H9 (cell line): ENCODE data around the gene RHNO1. TPM values are rescaled to one million over a fixed set of nuclear protein-coding genes. Genes with fewer than 3 reads are reported as not detected.
A peak's percentile ranks its signal among the peaks of the same experiment; 100 is the strongest.

ENCODE experiments used
- DNase-seq: peaks from one replicate; pipeline ENCODE4 v3.0.0-alpha.2; 2017
- H2AFZ ChIP-seq: one replicate; pipeline ENCODE4 v1.6.1; 2013; ENCODE audit warnings: mild to moderate bottlenecking, low read length, control low read depth, moderate library complexity
- H2AK5ac ChIP-seq: 2 replicates; pipeline ENCODE4 v1.6.1; 2013; ENCODE audit warnings: low read length, control low read depth, mixed read lengths; ENCODE audit not compliant: insufficient read length
- H2BK120ac ChIP-seq: one replicate; pipeline ENCODE4 v1.6.1; 2013; ENCODE audit warnings: low read depth, mild to moderate bottlenecking, low read length, control low read depth, inconsistent platforms; ENCODE audit not compliant: poor library complexity, severe bottlenecking
- H2BK12ac ChIP-seq: 2 replicates; pipeline ENCODE4 v1.6.1; 2013; ENCODE audit warnings: low read length, control low read depth, mixed read lengths, low read depth; ENCODE audit not compliant: insufficient read length
- H2BK15ac ChIP-seq: 2 replicates; pipeline ENCODE4 v1.6.1; 2013; ENCODE audit warnings: low read depth, low read length, control low read depth
- H2BK20ac ChIP-seq: one replicate; pipeline ENCODE4 v1.6.1; 2013; ENCODE audit warnings: low read depth, mild to moderate bottlenecking, low read length, control low read depth, inconsistent platforms; ENCODE audit not compliant: poor library complexity, severe bottlenecking
- H2BK5ac ChIP-seq: 2 replicates; pipeline ENCODE4 v1.6.1; 2013; ENCODE audit warnings: low read length, control low read depth, mixed read lengths; ENCODE audit not compliant: insufficient read length
- H3K14ac ChIP-seq: 2 replicates; pipeline ENCODE4 v1.6.1; 2013; ENCODE audit warnings: low read length, control low read depth; ENCODE audit not compliant: insufficient read depth
- H3K18ac ChIP-seq: 2 replicates; pipeline ENCODE4 v1.6.1; 2013; ENCODE audit warnings: low read depth, mild to moderate bottlenecking, mixed read lengths, low read length, control low read depth; ENCODE audit not compliant: insufficient read length
- H3K23ac ChIP-seq: 2 replicates; pipeline ENCODE4 v1.6.1; 2013; ENCODE audit warnings: low read length, control low read depth, mixed read lengths, low read depth; ENCODE audit not compliant: insufficient read length
- H3K23me2 ChIP-seq: 2 replicates; pipeline ENCODE4 v1.6.1; 2013; ENCODE audit warnings: low read depth, mild to moderate bottlenecking, mixed read lengths, low read length, control low read depth; ENCODE audit not compliant: insufficient read length, poor library complexity, severe bottlenecking
- H3K27ac ChIP-seq: 2 replicates; pipeline ENCODE4 v1.5.1; 2013; ENCODE audit warnings: low read length, control low read depth, mixed read lengths, low read depth; ENCODE audit not compliant: insufficient read length
- H3K27me3 ChIP-seq: 2 replicates; pipeline ENCODE4 v1.6.1; 2013; ENCODE audit warnings: low read length, control low read depth, inconsistent platforms; ENCODE audit not compliant: insufficient read depth
- H3K4ac ChIP-seq: 2 replicates; pipeline ENCODE4 v1.6.1; 2013; ENCODE audit warnings: low read depth, mild to moderate bottlenecking, control low read depth, inconsistent platforms, low read length, moderate library complexity
- H3K4me1 ChIP-seq: 2 replicates; pipeline ENCODE4 v1.6.1; 2013; ENCODE audit warnings: low read length, control low read depth, inconsistent platforms; ENCODE audit not compliant: insufficient read depth
- H3K4me2 ChIP-seq: 2 replicates; pipeline ENCODE4 v1.6.1; 2013; ENCODE audit warnings: low read length, control low read depth, mixed read lengths; ENCODE audit not compliant: insufficient read length, insufficient read depth
- H3K56ac ChIP-seq: 2 replicates; pipeline ENCODE4 v1.6.1; 2013; ENCODE audit warnings: low read depth, mild to moderate bottlenecking, mixed read lengths, low read length, control low read depth; ENCODE audit not compliant: insufficient read length
- H3K79me1 ChIP-seq: 2 replicates; pipeline ENCODE4 v1.6.1; 2013; ENCODE audit warnings: low read depth, mild to moderate bottlenecking, moderate library complexity, low read length, control low read depth, inconsistent platforms; ENCODE audit not compliant: insufficient read depth, poor library complexity, severe bottlenecking
- H3K79me2 ChIP-seq: 2 replicates; pipeline ENCODE4 v1.6.1; 2013; ENCODE audit warnings: low read length, control low read depth, inconsistent platforms; ENCODE audit not compliant: insufficient read depth
- H3K9ac ChIP-seq: 2 replicates; pipeline ENCODE4 v1.6.1; 2013; ENCODE audit warnings: low read length, control low read depth, mixed read lengths; ENCODE audit not compliant: insufficient read length; ENCODE audit errors: extremely low read depth
- H3K9me3 ChIP-seq: one replicate; pipeline ENCODE4 v1.6.1; 2013; ENCODE audit warnings: low read depth, low read length, inconsistent platforms; ENCODE audit not compliant: control insufficient read depth
- H3T11ph ChIP-seq: one replicate; pipeline ENCODE4 v1.6.1; 2013; ENCODE audit warnings: mild to moderate bottlenecking, low read length, control low read depth, inconsistent platforms
- H4K20me1 ChIP-seq: one replicate; pipeline ENCODE4 v1.6.1; 2013; ENCODE audit not compliant: control insufficient read depth, insufficient read length, insufficient read depth
- H4K5ac ChIP-seq: 2 replicates; pipeline ENCODE4 v1.6.1; 2013; ENCODE audit warnings: low read depth, mild to moderate bottlenecking, mixed read lengths, low read length, control low read depth; ENCODE audit not compliant: insufficient read length
- H4K8ac ChIP-seq: replicated peaks from 2 replicates; pipeline ENCODE4 v1.6.1; 2013; ENCODE audit warnings: low read length, control low read depth, mixed read lengths, low read depth; ENCODE audit not compliant: insufficient read length
- H4K91ac ChIP-seq: 2 replicates; pipeline ENCODE4 v1.6.1; 2013; ENCODE audit warnings: low read depth, mild to moderate bottlenecking, moderate library complexity, mixed read lengths, low read length, control low read depth; ENCODE audit not compliant: insufficient read length
- H3K27ac Mint-ChIP-seq, 3 experiments: 2 replicates in 2 of 3; 3 replicates in 1 of 3; pipeline ENCODE4 v1.8.0; 2020 to 2021; ENCODE audit warnings: mixed read lengths in 3 of 3, mild to moderate bottlenecking in 1 of 3, moderate library complexity in 1 of 3
- H3K27me3 Mint-ChIP-seq: 2 replicates; pipeline ENCODE4 v1.8.0; 2021; ENCODE audit warnings: low read depth, mild to moderate bottlenecking, moderate library complexity, mixed read lengths
- H3K36me3 Mint-ChIP-seq, 3 experiments: 2 replicates in 2 of 3; 3 replicates in 1 of 3; pipeline ENCODE4 v1.8.0; 2020 to 2021; ENCODE audit warnings: low read depth in 3 of 3, mixed read lengths in 3 of 3; ENCODE audit not compliant: insufficient read depth in 1 of 3
- H3K4me1 Mint-ChIP-seq, 2 experiments: 2 replicates each; pipeline ENCODE4 v1.8.0; 2020; ENCODE audit warnings: mixed read lengths in 2 of 2
- H3K4me3 Mint-ChIP-seq, 2 experiments: 2 replicates in 1 of 2; 3 replicates in 1 of 2; pipeline ENCODE4 v1.8.0; 2020 to 2021; ENCODE audit warnings: mild to moderate bottlenecking in 2 of 2, mixed read lengths in 2 of 2, moderate library complexity in 1 of 2
- H3K9me3 Mint-ChIP-seq, 2 experiments: 2 replicates in 1 of 2; 3 replicates in 1 of 2; pipeline ENCODE4 v1.8.0; 2020; ENCODE audit warnings: mild to moderate bottlenecking in 2 of 2, mixed read lengths in 2 of 2, moderate library complexity in 1 of 2
- WGBS: extraction: QIAGEN DNeasy Blood & Tissue Kit; methylation state at CpG from one replicate; pipeline ENCODE4 v1.1.7; 2013; ENCODE audit warnings: missing lambda C conversion rate, low lambda C conversion rate, mixed read lengths; ENCODE audit not compliant: insufficient read length; ENCODE audit errors: extremely low coverage; 5-methylcytosine and 5-hydroxymethylcytosine counted together
- total RNA-seq: library from RNA; stranded (reverse); gene quantifications from 2 replicates; pipeline ENCODE4 v1.2.1, GENCODE V29; 2021
- TF ChIP-seq, protein P1 (sequence below): fragments of 200-600 bp; sonication (generic); conservative IDR thresholded peaks from 3 replicates; pipeline ENCODE4 v1.8.0; 2021; ENCODE audit warnings: antibody characterized with exemption, mild to moderate bottlenecking

Gene RHNO1
- total RNA-seq, 1 experiment from 2014 or later = 36.7 TPM

GRCh38 chr12:2895051-2895451, 18.0 kb downstream of the RHNO1 start:
- H4K91ac ChIP-seq = no peak overlapping the region
- H3K18ac ChIP-seq = no peak overlapping the region
- peaks cover 1 to 3% (median 3%) of the 10 kb centered on the region in 3 experiments; a peak in 4 of 7 replicates for H3K36me3 Mint-ChIP-seq
- H3K79me1 ChIP-seq = peaks cover 2% of the 10 kb centered on the region
- H3K4me1 ChIP-seq = no peaks in the 10 kb centered on the region
- H3K9me3 ChIP-seq = no peaks in the 10 kb centered on the region
- H3K23me2 ChIP-seq = peaks cover 4% of the 10 kb centered on the region
- no peak overlapping the region for H3K56ac ChIP-seq
- TF ChIP-seq, protein P1, sequence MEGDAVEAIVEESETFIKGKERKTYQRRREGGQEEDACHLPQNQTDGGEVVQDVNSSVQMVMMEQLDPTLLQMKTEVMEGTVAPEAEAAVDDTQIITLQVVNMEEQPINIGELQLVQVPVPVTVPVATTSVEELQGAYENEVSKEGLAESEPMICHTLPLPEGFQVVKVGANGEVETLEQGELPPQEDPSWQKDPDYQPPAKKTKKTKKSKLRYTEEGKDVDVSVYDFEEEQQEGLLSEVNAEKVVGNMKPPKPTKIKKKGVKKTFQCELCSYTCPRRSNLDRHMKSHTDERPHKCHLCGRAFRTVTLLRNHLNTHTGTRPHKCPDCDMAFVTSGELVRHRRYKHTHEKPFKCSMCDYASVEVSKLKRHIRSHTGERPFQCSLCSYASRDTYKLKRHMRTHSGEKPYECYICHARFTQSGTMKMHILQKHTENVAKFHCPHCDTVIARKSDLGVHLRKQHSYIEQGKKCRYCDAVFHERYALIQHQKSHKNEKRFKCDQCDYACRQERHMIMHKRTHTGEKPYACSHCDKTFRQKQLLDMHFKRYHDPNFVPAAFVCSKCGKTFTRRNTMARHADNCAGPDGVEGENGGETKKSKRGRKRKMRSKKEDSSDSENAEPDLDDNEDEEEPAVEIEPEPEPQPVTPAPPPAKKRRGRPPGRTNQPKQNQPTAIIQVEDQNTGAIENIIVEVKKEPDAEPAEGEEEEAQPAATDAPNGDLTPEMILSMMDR = no peak
- no peak overlapping the region for H3K27ac ChIP-seq
- WGBS = no CpG with 5 or more reads among the region's 2 CpGs
- H3K14ac ChIP-seq = no peak overlapping the region
- H3K27ac Mint-ChIP-seq = peak overlapping the region in 1 of 3 experiments; percentile 75; a peak in 2 of 7 replicates
- no peak overlapping the region for H2AK5ac ChIP-seq
- no peaks in the 10 kb centered on the region for H4K20me1 ChIP-seq
- no peak overlapping the region for H4K5ac ChIP-seq
- no peak overlapping the region for H2AFZ ChIP-seq
- 0 out of 2 replicates have a peak, but pooled peaks cover 1% of the 10 kb centered on the region for H3K79me2 ChIP-seq
- DNase-seq = no peak
- no peak overlapping the region for H2BK15ac ChIP-seq
- H3K4me3 Mint-ChIP-seq = no peak overlapping the region
- no peak overlapping the region for H2BK120ac ChIP-seq
- no peak overlapping the region for H2BK5ac ChIP-seq
- no peak overlapping the region for H3K9ac ChIP-seq
- H3K23ac ChIP-seq = no peak overlapping the region
- no peak overlapping the region for H3K4ac ChIP-seq
- no peak overlapping the region for H4K8ac ChIP-seq
- peaks cover 7 to 12% of the 10 kb centered on the region in 2 experiments for H3K4me1 Mint-ChIP-seq
- H3K9me3 Mint-ChIP-seq = no peaks in the 10 kb centered on the region
- no peak overlapping the region for H2BK20ac ChIP-seq
- H3K27me3 ChIP-seq = no peaks in the 10 kb centered on the region
- no peak overlapping the region for H2BK12ac ChIP-seq
- no peak overlapping the region for H3T11ph ChIP-seq
- 0 out of 2 replicates have a peak, but pooled peaks cover 3% of the 10 kb centered on the region for H3K27me3 Mint-ChIP-seq
- H3K4me2 ChIP-seq = no peak overlapping the region
